Measurements from ENCODE around the gene MSRB3.
"Not testable (repeated sequence)": the region's sequence is repeated elsewhere in the genome, so short reads cannot be mapped to it uniquely, and the experiment has no call there.

MSRB3 gene

GRCh38 chr12:65307169-65307501 is 28.7 kb downstream of the MSRB3 start:
- peaks cover 52% of the 10 kb centered on the region for H3K79me2 ChIP-seq (ENCODE audit: control insufficient read depth, insufficient read depth, low read length, unreplicated experiment)
- peaks cover 66% of the 10 kb centered on the region for H3K4me1 ChIP-seq (ENCODE audit: control insufficient read depth, insufficient read depth, low read length, unreplicated experiment)
- H3K4me3 ChIP-seq (ENCODE audit: low read depth, low read length) = no peak overlapping the region
- 0 out of 2 replicates have a peak, but pooled peaks cover 5% of the 10 kb centered on the region for H3K36me3 ChIP-seq (ENCODE audit: insufficient read depth, low read length)
- no peaks in the 10 kb centered on the region for H3K27me3 ChIP-seq (ENCODE audit: insufficient read depth, low read length)
- peak overlapping the region; percentile 50 for H3K27ac ChIP-seq (ENCODE audit: low read depth, low read length)
- no peak overlapping the region for H2AFZ ChIP-seq (ENCODE audit: low read length, unreplicated experiment)

- peak overlapping the region; percentile 50 for H3K27ac ChIP-seq (ENCODE audit: low read depth, low read length)
- peaks cover 71% of the 10 kb centered on the region for H3K4me1 ChIP-seq (ENCODE audit: control insufficient read depth, insufficient read depth, low read length, unreplicated experiment)
- H2AFZ ChIP-seq (ENCODE audit: low read length, unreplicated experiment) = no peak overlapping the region
- 0 out of 2 replicates have a peak, but pooled peaks cover 5% of the 10 kb centered on the region for H3K36me3 ChIP-seq (ENCODE audit: insufficient read depth, low read length)
- H3K27me3 ChIP-seq (ENCODE audit: insufficient read depth, low read length) = no peaks in the 10 kb centered on the region
- peak overlapping the region; percentile 46; the same call in 1 of the 2 replicates for H3K4me3 ChIP-seq (ENCODE audit: low read depth, low read length)
- H3K79me2 ChIP-seq (ENCODE audit: control insufficient read depth, insufficient read depth, low read length, unreplicated experiment) = peaks cover 48% of the 10 kb centered on the region
Observed at GRCh38 chr12:65308006-65308405, 29.5 kb downstream of the MSRB3 start.

GRCh38 chr12:65308601-65309071 is 30.2 kb downstream of the MSRB3 start:
- H3K79me2 ChIP-seq (ENCODE audit: control insufficient read depth, insufficient read depth, low read length, unreplicated experiment) = peaks cover 45% of the 10 kb centered on the region
- peaks cover 77% of the 10 kb centered on the region for H3K4me1 ChIP-seq (ENCODE audit: control insufficient read depth, insufficient read depth, low read length, unreplicated experiment)
- peak overlapping the region; percentile 46 for H3K4me3 ChIP-seq (ENCODE audit: low read depth, low read length)
- 0 out of 2 replicates have a peak, but pooled peaks cover 5% of the 10 kb centered on the region for H3K36me3 ChIP-seq (ENCODE audit: insufficient read depth, low read length)
- H2AFZ ChIP-seq (ENCODE audit: low read length, unreplicated experiment) = peak overlapping the region; percentile 37
- no peaks in the 10 kb centered on the region for H3K27me3 ChIP-seq (ENCODE audit: insufficient read depth, low read length)
- H3K27ac ChIP-seq (ENCODE audit: low read depth, low read length) = peak overlapping the region; percentile 50

GRCh38 chr12:65311260-65311659 is 32.8 kb downstream of the MSRB3 start:
- no peak overlapping the region for H3K27ac ChIP-seq (ENCODE audit: low read depth, low read length)
- H3K4me1 ChIP-seq (ENCODE audit: control insufficient read depth, insufficient read depth, low read length, unreplicated experiment) = peaks cover 69% of the 10 kb centered on the region
- H3K36me3 ChIP-seq (ENCODE audit: insufficient read depth, low read length) = 0 out of 2 replicates have a peak, but pooled peaks cover 5% of the 10 kb centered on the region
- no peak overlapping the region for H3K4me3 ChIP-seq (ENCODE audit: low read depth, low read length)
- peaks cover 27% of the 10 kb centered on the region for H3K79me2 ChIP-seq (ENCODE audit: control insufficient read depth, insufficient read depth, low read length, unreplicated experiment)
- no peaks in the 10 kb centered on the region for H3K27me3 ChIP-seq (ENCODE audit: insufficient read depth, low read length)
- H2AFZ ChIP-seq (ENCODE audit: low read length, unreplicated experiment) = no peak overlapping the region

GRCh38 chr12:65313719-65314317 is 35.3 kb downstream of the MSRB3 start:
- peaks cover 47% of the 10 kb centered on the region for H3K4me1 ChIP-seq (ENCODE audit: control insufficient read depth, insufficient read depth, low read length, unreplicated experiment)
- H3K36me3 ChIP-seq (ENCODE audit: insufficient read depth, low read length) = 0 out of 2 replicates have a peak, but pooled peaks cover 5% of the 10 kb centered on the region
- peak overlapping the region; percentile 48 for H3K27ac ChIP-seq (ENCODE audit: low read depth, low read length)
- no peaks in the 10 kb centered on the region for H3K27me3 ChIP-seq (ENCODE audit: insufficient read depth, low read length)
- H3K79me2 ChIP-seq (ENCODE audit: control insufficient read depth, insufficient read depth, low read length, unreplicated experiment) = peaks cover 24% of the 10 kb centered on the region
- H3K4me3 ChIP-seq (ENCODE audit: low read depth, low read length) = peak overlapping the region; percentile 41
- H2AFZ ChIP-seq (ENCODE audit: low read length, unreplicated experiment) = peak overlapping the region; percentile 53

- peaks cover 43% of the 10 kb centered on the region for H3K4me1 ChIP-seq (ENCODE audit: control insufficient read depth, insufficient read depth, low read length, unreplicated experiment)
- H2AFZ ChIP-seq (ENCODE audit: low read length, unreplicated experiment); H3K4me3 ChIP-seq (ENCODE audit: low read depth, low read length); H3K27ac ChIP-seq (ENCODE audit: low read depth, low read length); H3K27me3 ChIP-seq (ENCODE audit: insufficient read depth, low read length); H3K36me3 ChIP-seq (ENCODE audit: insufficient read depth, low read length): not testable (repeated sequence)
- H3K79me2 ChIP-seq (ENCODE audit: control insufficient read depth, insufficient read depth, low read length, unreplicated experiment) = peaks cover 18% of the 10 kb centered on the region
Observed at GRCh38 chr12:65315238-65315637, 36.8 kb downstream of the MSRB3 start.

GRCh38 chr12:65318186-65318685 is 39.8 kb downstream of the MSRB3 start:
- no peak overlapping the region for H3K4me3 ChIP-seq (ENCODE audit: low read depth, low read length)

GRCh38 chr12:65319688-65320200 is 41.3 kb downstream of the MSRB3 start:
- peaks cover 8% of the 10 kb centered on the region for H3K4me1 ChIP-seq (ENCODE audit: control insufficient read depth, insufficient read depth, low read length, unreplicated experiment)
- no peak overlapping the region for H2AFZ ChIP-seq (ENCODE audit: low read length, unreplicated experiment)
- no peak overlapping the region for H3K4me3 ChIP-seq (ENCODE audit: low read depth, low read length)
- no peaks in the 10 kb centered on the region; the same call in 1 of the 2 replicates for H3K36me3 ChIP-seq (ENCODE audit: insufficient read depth, low read length)
- H3K27me3 ChIP-seq (ENCODE audit: insufficient read depth, low read length) = no peaks in the 10 kb centered on the region
- H3K79me2 ChIP-seq (ENCODE audit: control insufficient read depth, insufficient read depth, low read length, unreplicated experiment) = peaks cover 11% of the 10 kb centered on the region
- no peak overlapping the region for H3K27ac ChIP-seq (ENCODE audit: low read depth, low read length)

More at GRCh38 chr12:65318186-65318685, 39.8 kb downstream of the MSRB3 start:
- H3K79me2 ChIP-seq (ENCODE audit: control insufficient read depth, insufficient read depth, low read length, unreplicated experiment) = peaks cover 12% of the 10 kb centered on the region
- no peaks in the 10 kb centered on the region; the same call in 1 of the 2 replicates for H3K36me3 ChIP-seq (ENCODE audit: insufficient read depth, low read length)
- H3K27ac ChIP-seq (ENCODE audit: low read depth, low read length) = no peak overlapping the region
- no peak overlapping the region for H2AFZ ChIP-seq (ENCODE audit: low read length, unreplicated experiment)
- peaks cover 16% of the 10 kb centered on the region for H3K4me1 ChIP-seq (ENCODE audit: control insufficient read depth, insufficient read depth, low read length, unreplicated experiment)
- H3K27me3 ChIP-seq (ENCODE audit: insufficient read depth, low read length) = no peaks in the 10 kb centered on the region

GRCh38 chr12:65323070-65323469 is 44.6 kb downstream of the MSRB3 start:
- Histone ChIP-seq H3K4me3 (ENCODE audit: low read depth, low read length) (no peak overlapping the region), H3K36me3 (ENCODE audit: insufficient read depth, low read length) (no peaks in the 10 kb centered on the region; the same call in 1 of the 2 replicates), H3K4me1 (ENCODE audit: control insufficient read depth, insufficient read depth, low read length, unreplicated experiment) (peaks cover 21% of the 10 kb centered on the region), H3K27me3 (ENCODE audit: insufficient read depth, low read length) (no peaks in the 10 kb centered on the region), H3K27ac (ENCODE audit: low read depth, low read length) (no peak overlapping the region), H3K79me2 (ENCODE audit: control insufficient read depth, insufficient read depth, low read length, unreplicated experiment) (peaks cover 9% of the 10 kb centered on the region), H2AFZ (ENCODE audit: low read length, unreplicated experiment) (no peak overlapping the region)

GRCh38 chr12:65324056-65324455 is 45.6 kb downstream of the MSRB3 start:
- H3K27ac ChIP-seq (ENCODE audit: low read depth, low read length) = no peak overlapping the region
- peaks cover 2% of the 10 kb centered on the region for H3K79me2 ChIP-seq (ENCODE audit: control insufficient read depth, insufficient read depth, low read length, unreplicated experiment)
- H3K4me1 ChIP-seq (ENCODE audit: control insufficient read depth, insufficient read depth, low read length, unreplicated experiment) = peaks cover 16% of the 10 kb centered on the region
- H3K36me3 ChIP-seq (ENCODE audit: insufficient read depth, low read length) = peaks cover 6% of the 10 kb centered on the region
- no peaks in the 10 kb centered on the region for H3K27me3 ChIP-seq (ENCODE audit: insufficient read depth, low read length)
- H3K4me3 ChIP-seq (ENCODE audit: low read depth, low read length) = no peak overlapping the region
- H2AFZ ChIP-seq (ENCODE audit: low read length, unreplicated experiment) = no peak overlapping the region

GRCh38 chr12:65324551-65324950 is 46.1 kb downstream of the MSRB3 start:
- peaks cover 13% of the 10 kb centered on the region for H3K4me1 ChIP-seq (ENCODE audit: control insufficient read depth, insufficient read depth, low read length, unreplicated experiment)
- H3K4me3 ChIP-seq (ENCODE audit: low read depth, low read length) = no peak overlapping the region
- H3K36me3 ChIP-seq (ENCODE audit: insufficient read depth, low read length) = peaks cover 7% of the 10 kb centered on the region
- no peaks in the 10 kb centered on the region for H3K79me2 ChIP-seq (ENCODE audit: control insufficient read depth, insufficient read depth, low read length, unreplicated experiment)
- no peak overlapping the region for H3K27ac ChIP-seq (ENCODE audit: low read depth, low read length)
- H3K27me3 ChIP-seq (ENCODE audit: insufficient read depth, low read length) = no peaks in the 10 kb centered on the region
- H2AFZ ChIP-seq (ENCODE audit: low read length, unreplicated experiment) = no peak overlapping the region
